ENCODE results near the gene KDM3A.

The KDM3A gene

DNA sequence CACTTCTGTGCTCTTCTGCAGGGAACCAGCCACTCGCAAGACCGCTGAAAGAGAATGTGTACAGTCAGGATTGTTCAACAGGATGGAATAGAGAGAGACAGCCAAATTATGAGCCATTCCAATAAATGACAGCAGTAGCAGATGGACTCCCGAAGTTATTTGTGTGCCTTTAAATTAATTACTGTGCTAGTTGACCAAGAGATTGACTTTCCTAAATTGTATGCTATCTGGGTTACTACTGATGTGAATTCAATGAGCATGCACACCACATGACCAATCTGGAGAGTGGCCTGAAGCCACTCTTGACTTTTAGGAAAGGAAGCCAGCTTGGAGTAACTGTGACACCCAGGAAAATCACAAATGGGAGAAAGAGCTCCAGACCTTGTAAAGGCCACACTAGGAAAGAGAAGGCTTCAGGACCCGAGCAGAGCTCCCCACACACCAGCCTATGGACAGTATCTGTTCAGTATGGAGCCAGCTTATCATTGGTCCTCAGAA, 69.3 kb downstream of the KDM3A start:
- no peak for DNase-seq (ENCODE audit: extremely low spot score)
- POLR2A ChIA-PET, result no interaction called here
- TF ChIP-seq, protein P1, sequence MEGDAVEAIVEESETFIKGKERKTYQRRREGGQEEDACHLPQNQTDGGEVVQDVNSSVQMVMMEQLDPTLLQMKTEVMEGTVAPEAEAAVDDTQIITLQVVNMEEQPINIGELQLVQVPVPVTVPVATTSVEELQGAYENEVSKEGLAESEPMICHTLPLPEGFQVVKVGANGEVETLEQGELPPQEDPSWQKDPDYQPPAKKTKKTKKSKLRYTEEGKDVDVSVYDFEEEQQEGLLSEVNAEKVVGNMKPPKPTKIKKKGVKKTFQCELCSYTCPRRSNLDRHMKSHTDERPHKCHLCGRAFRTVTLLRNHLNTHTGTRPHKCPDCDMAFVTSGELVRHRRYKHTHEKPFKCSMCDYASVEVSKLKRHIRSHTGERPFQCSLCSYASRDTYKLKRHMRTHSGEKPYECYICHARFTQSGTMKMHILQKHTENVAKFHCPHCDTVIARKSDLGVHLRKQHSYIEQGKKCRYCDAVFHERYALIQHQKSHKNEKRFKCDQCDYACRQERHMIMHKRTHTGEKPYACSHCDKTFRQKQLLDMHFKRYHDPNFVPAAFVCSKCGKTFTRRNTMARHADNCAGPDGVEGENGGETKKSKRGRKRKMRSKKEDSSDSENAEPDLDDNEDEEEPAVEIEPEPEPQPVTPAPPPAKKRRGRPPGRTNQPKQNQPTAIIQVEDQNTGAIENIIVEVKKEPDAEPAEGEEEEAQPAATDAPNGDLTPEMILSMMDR (IDR thresholded peaks at IDR 0.05; ENCODE audit: control extremely low read depth, extremely low read depth, low read depth, missing control alignments), result no peak
- CTCF ChIA-PET, result interaction anchor here (0.8 to 1.3 kb wide), 3 partner anchors 9 to 52 kb away, joined by 3 read pairs; no protein-coding TSS in a partner anchor

- no peak for DNase-seq (ENCODE audit: extremely low spot score)
- ChIA-PET CTCF (no interaction called here), POLR2A (no interaction called here)
- TF ChIP-seq, protein P1 (IDR thresholded peaks at IDR 0.05; ENCODE audit: control extremely low read depth, extremely low read depth, low read depth, missing control alignments), result no peak
Observed at GRCh38 chr2:86512034-86512433, 70.9 kb downstream of the KDM3A start.

GRCh38 chr2:86512892-86513291, 71.7 kb downstream of the KDM3A start:
- TF ChIP-seq, protein P1 (IDR thresholded peaks at IDR 0.05; ENCODE audit: control extremely low read depth, extremely low read depth, low read depth, missing control alignments), result no peak
- ChIA-PET POLR2A (no interaction called here), CTCF (no interaction called here)
- no peak for DNase-seq (ENCODE audit: extremely low spot score)

GRCh38 chr2:86513948-86514660, 72.9 kb downstream of the KDM3A start:
- ChIA-PET POLR2A (no interaction called here), CTCF (interaction anchor here (1.1 kb wide), 1 partner anchor 9 kb away, joined by 3 read pairs; no protein-coding TSS in a partner anchor)
- DNase-seq (ENCODE audit: extremely low spot score), result no peak
- TF ChIP-seq, protein P1 (IDR thresholded peaks at IDR 0.05; ENCODE audit: control extremely low read depth, extremely low read depth, low read depth, missing control alignments), result no peak

DNA sequence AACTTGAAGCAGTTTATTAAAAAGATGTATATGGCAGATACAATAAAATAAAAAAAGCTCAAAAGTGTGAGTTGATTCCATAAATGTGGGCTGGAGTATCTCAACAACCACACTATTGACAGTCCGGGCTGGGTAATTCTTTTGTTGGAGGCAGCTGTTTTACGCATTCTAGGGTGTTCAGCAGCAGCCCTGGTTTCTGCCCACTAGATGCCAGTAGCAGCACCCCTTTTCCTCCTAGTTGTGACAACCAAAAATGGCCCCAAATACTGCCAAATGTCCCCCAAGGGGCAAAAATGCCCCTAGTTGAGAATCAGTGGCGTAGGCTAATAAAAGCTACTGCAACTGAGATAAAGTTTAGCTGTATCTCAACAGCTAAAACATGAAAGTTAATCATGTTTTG, 77.3 kb downstream of the KDM3A start:
- TF ChIP-seq, protein P1 (IDR thresholded peaks at IDR 0.05; ENCODE audit: control extremely low read depth, extremely low read depth, low read depth, missing control alignments), result no peak
- ChIA-PET CTCF (interaction anchor here (0.9 kb wide), 1 partner anchor 15 kb away, joined by 3 read pairs; no protein-coding TSS in a partner anchor), POLR2A (no interaction called here)
- DNase-seq (ENCODE audit: extremely low spot score), result no peak

- no peak for DNase-seq (ENCODE audit: extremely low spot score)
- CTCF ChIA-PET, result interaction anchor here (1.1 kb wide), 1 partner anchor 8 kb away, joined by 3 read pairs; no protein-coding TSS in a partner anchor
- POLR2A ChIA-PET, result no interaction called here
- TF ChIP-seq, protein P1 (IDR thresholded peaks at IDR 0.05; ENCODE audit: control extremely low read depth, extremely low read depth, low read depth, missing control alignments), result no peak
Observed at GRCh38 chr2:86519349-86519748, 78.2 kb downstream of the KDM3A start.

Data from GM10248 (cell line).